GM12891 (cell line): ENCODE results near the gene GRM8.
A peak's percentile ranks its signal among the peaks of the same experiment; 100 is the strongest.

Experiments used
- DNase-seq: peaks from one replicate; pipeline ENCODE4 v3.0.0; 2011; ENCODE audit warnings: low spot score; ENCODE audit not compliant: insufficient read length
- FAIRE-seq: peaks from 2 replicates; lab custom pipeline; 2011; peaks lifted over from hg19 to GRCh38; lab: Jason Lieb, UNC
- PAX5 ChIP-seq: IDR thresholded peaks from 2 replicates; pipeline ENCODE4 v1.6.1; 2011; ENCODE audit warnings: low read length, moderate library complexity, mild to moderate bottlenecking; ENCODE audit not compliant: insufficient read depth, severe bottlenecking
- POLR2A ChIP-seq: IDR thresholded peaks from 2 replicates; pipeline ENCODE4 v1.6.1; 2011; ENCODE audit warnings: low read depth, low read length, control low read depth
- POLR2AphosphoS5 ChIP-seq: IDR thresholded peaks from 2 replicates; pipeline ENCODE4 v1.6.1; 2011; ENCODE audit warnings: low read depth, low read length, control low read depth
- POU2F2 ChIP-seq: IDR thresholded peaks from 2 replicates; pipeline ENCODE4 v1.6.1; 2011; ENCODE audit warnings: low read depth, mild to moderate bottlenecking, control low read depth, low read length, moderate library complexity
- SPI1 ChIP-seq: IDR thresholded peaks from 2 replicates; pipeline ENCODE4 v1.6.1; 2011; ENCODE audit warnings: low read depth, low read length, control low read depth
- TAF1 ChIP-seq: IDR thresholded peaks from 2 replicates; pipeline ENCODE4 v1.6.1; 2011; ENCODE audit warnings: low read depth, low read length, control low read depth

GRM8 gene

GRCh38 chr7:126589068-126589684 lies 663.6 kb downstream of the GRM8 start:
- DNase-seq = no peak
- no peak for TF ChIP-seq PAX5
- TF ChIP-seq POLR2A = no peak
- no peak for TF ChIP-seq TAF1
- FAIRE-seq = no peak

GRCh38 chr7:126578338-126578737 lies 674.4 kb downstream of the GRM8 start:
- FAIRE-seq (no peak), DNase-seq (no peak)
- TF ChIP-seq POLR2A (no peak), POLR2AphosphoS5 (no peak), SPI1 (no peak), PAX5 (no peak), POU2F2 (no peak), TAF1 (no peak)

- no peak for DNase-seq
- TF ChIP-seq POLR2A (no peak), SPI1 (no peak), POLR2AphosphoS5 (no peak), POU2F2 (no peak), PAX5 (no peak)
- FAIRE-seq = no peak
Observed at GRCh38 chr7:126574276-126575250, 678.2 kb downstream of the GRM8 start.

- TF ChIP-seq SPI1 = no peak
- no peak for TF ChIP-seq POLR2A
- DNase-seq (no peak), FAIRE-seq (no peak)
Observed at GRCh38 chr7:126570845-126571244, 681.9 kb downstream of the GRM8 start.

GRCh38 chr7:126569402-126569801 lies 683.3 kb downstream of the GRM8 start:
- TF ChIP-seq POLR2A = no peak
- no peak for TF ChIP-seq POLR2AphosphoS5
- TF ChIP-seq SPI1 = peak; percentile 22; the same call in 1 of the 2 replicates
- no peak for TF ChIP-seq POU2F2
- FAIRE-seq = no peak

GRCh38 chr7:126557271-126557670 lies 695.5 kb downstream of the GRM8 start:
- no peak for DNase-seq
- TF ChIP-seq POLR2AphosphoS5 = no peak
- TF ChIP-seq POLR2A = no peak
- no peak for TF ChIP-seq TAF1
- no peak for TF ChIP-seq POU2F2
- TF ChIP-seq PAX5 = no peak
- no peak for TF ChIP-seq SPI1
- FAIRE-seq = no peak

More at GRCh38 chr7:126569402-126569801, 683.3 kb downstream of the GRM8 start:
- DNase-seq = no peak

- DNase-seq (no peak), FAIRE-seq (no peak)
- no peak for TF ChIP-seq POU2F2
- no peak for TF ChIP-seq TAF1
- TF ChIP-seq POLR2AphosphoS5 = no peak
Observed at GRCh38 chr7:126541406-126541805, 711.3 kb downstream of the GRM8 start.

GRCh38 chr7:126535176-126535575 lies 717.6 kb downstream of the GRM8 start:
- FAIRE-seq (no peak), DNase-seq (no peak)
- TF ChIP-seq SPI1 (no peak), POLR2AphosphoS5 (no peak), TAF1 (no peak), PAX5 (no peak), POU2F2 (no peak), POLR2A (no peak)

GRCh38 chr7:126533715-126534114 lies 719.0 kb downstream of the GRM8 start:
- no peak for TF ChIP-seq TAF1
- no peak for TF ChIP-seq POLR2AphosphoS5
- TF ChIP-seq SPI1 = no peak
- FAIRE-seq (no peak), DNase-seq (no peak)

- no peak for FAIRE-seq
- TF ChIP-seq PAX5 (no peak), SPI1 (no peak)
- DNase-seq = no peak
Observed at GRCh38 chr7:126529833-126530232, 722.9 kb downstream of the GRM8 start.
